Endothelial cell of umbilical vein (primary cell): ENCODE measurements around the gene SSBP3. TPM values are rescaled to one million over a fixed set of nuclear protein-coding genes. Genes with fewer than 3 reads are reported as not detected.

Experiments used
- BruUV-seq: library from RNA; stranded (reverse); fragments of 400-500 nt; replicated peaks from 2 replicates; lab custom pipeline; 2021; lab: Mats Ljungman, UMichigan
- CTCF ChIA-PET: fragments of 300-600, 350-600 bp; sonication (Branson Sonifier 250); formaldehyde crosslinking; loops from one replicate; lab custom pipeline; 2021; ENCODE audit warnings: antibody characterized with exemption, inconsistent platforms; lab: Charles Lee
- POLR2A ChIA-PET: fragments of 300-600, 350-600 bp; sonication (Branson Sonifier 250); formaldehyde crosslinking; loops from one replicate; lab custom pipeline; 2021; ENCODE audit warnings: antibody characterized with exemption, inconsistent platforms; lab: Charles Lee
- DNase-seq: peaks from one replicate; pipeline ENCODE4 v3.0.0-alpha.2; 2011; ENCODE audit warnings: low read depth, low spot score
- FAIRE-seq: peaks from 2 replicates; lab custom pipeline; 2011; peaks lifted over from hg19 to GRCh38; lab: Jason Lieb, UNC
- H2AFZ ChIP-seq: 2 replicates; pipeline ENCODE4 v1.6.0; 2012; ENCODE audit warnings: low read depth, low read length, control low read depth, inconsistent platforms
- H3K27ac ChIP-seq: 2 replicates; pipeline ENCODE4 v1.5.1; 2011; ENCODE audit warnings: low read depth, mild to moderate bottlenecking, control low read depth, low read length, moderate library complexity; ENCODE audit not compliant: insufficient read depth
- H3K27me3 ChIP-seq, 2 experiments: 2 replicates each; pipeline versions ENCODE4 v1.6.0 to v1.6.1; 2011; ENCODE audit warnings: low read length in 2 of 2, mixed read lengths in 1 of 2; ENCODE audit not compliant: control insufficient read depth in 2 of 2, insufficient read depth in 2 of 2
- H3K36me3 ChIP-seq, 2 experiments: 2 replicates in 1 of 2; 3 replicates in 1 of 2; pipeline ENCODE4 v1.5.1; 2011; ENCODE audit warnings: low read length in 2 of 2, mild to moderate bottlenecking in 1 of 2, moderate library complexity in 1 of 2; ENCODE audit not compliant: control insufficient read depth in 2 of 2, insufficient read depth in 2 of 2; ENCODE audit errors: extremely low read depth in 1 of 2
- H3K4me1 ChIP-seq: 3 replicates; pipeline ENCODE4 v1.5.1; 2011; ENCODE audit warnings: mild to moderate bottlenecking, low read length; ENCODE audit not compliant: control insufficient read depth, insufficient read depth; ENCODE audit errors: extremely low read depth
- H3K4me2 ChIP-seq: 2 replicates; pipeline ENCODE4 v1.6.1; 2011; ENCODE audit warnings: low read length, control low read depth, mixed read lengths; ENCODE audit not compliant: insufficient read depth
- H3K4me3 ChIP-seq, 3 experiments: fragments of 200-600 bp in 1 of 3; sonication (generic), shearing (Covaris generic) in 1 of 3; replicated peaks in 1 of 3; 2 replicates each; pipeline ENCODE4 v1.5.1; 2011 to 2016; ENCODE audit warnings: control low read depth in 3 of 3, low read length in 3 of 3, mild to moderate bottlenecking in 2 of 3, inconsistent platforms in 1 of 3, low read depth in 1 of 3, moderate library complexity in 1 of 3; ENCODE audit not compliant: insufficient read depth in 1 of 3
- H3K79me2 ChIP-seq: 2 replicates; pipeline ENCODE4 v1.6.0; 2012; ENCODE audit warnings: low read length, inconsistent platforms; ENCODE audit not compliant: control insufficient read depth, insufficient read depth
- H3K9ac ChIP-seq: replicated peaks from 2 replicates; pipeline ENCODE3; 2011; ENCODE audit warnings: low read length, control low read depth; ENCODE audit not compliant: insufficient read depth; ENCODE audit errors: extremely low read depth
- H3K9me1 ChIP-seq: replicated peaks from 3 replicates; pipeline ENCODE4 v1.6.0; 2011; ENCODE audit warnings: mild to moderate bottlenecking, low read length; ENCODE audit not compliant: control insufficient read depth, insufficient read depth; ENCODE audit errors: extremely low read depth
- H3K9me3 ChIP-seq: replicated peaks from 2 replicates; pipeline ENCODE4 v1.5.1; 2012; ENCODE audit warnings: low read length, inconsistent platforms; ENCODE audit not compliant: control insufficient read depth, insufficient read depth
- H4K20me1 ChIP-seq: replicated peaks from 2 replicates; pipeline ENCODE3; 2011; ENCODE audit warnings: mild to moderate bottlenecking, low read length; ENCODE audit not compliant: control insufficient read depth, insufficient read depth; ENCODE audit errors: extremely low read depth
- CTCF ChIP-seq, 2 donors: IDR thresholded peaks; 1 replicate in 1 of 2; 2 replicates in 1 of 2; pipeline ENCODE4 v1.5.1; 2011; ENCODE audit warnings: low read length in 2 of 2, mild to moderate bottlenecking in 2 of 2, moderate library complexity in 2 of 2, control low read depth in 1 of 2, inconsistent platforms in 1 of 2, low read depth in 1 of 2; ENCODE audit not compliant: insufficient read depth in 1 of 2; ENCODE audit errors: extremely low read depth in 1 of 2
- EZH2 ChIP-seq: IDR thresholded peaks from 2 replicates; pipeline ENCODE4 v1.6.1; 2012; ENCODE audit warnings: borderline replicate concordance, low read depth, mild to moderate bottlenecking, moderate library complexity, low read length, inconsistent platforms; ENCODE audit not compliant: severe bottlenecking
- FOS ChIP-seq: IDR thresholded peaks from 2 replicates; pipeline ENCODE4 v1.6.1; 2011; ENCODE audit warnings: mild to moderate bottlenecking, low read length, moderate library complexity, borderline replicate concordance; ENCODE audit not compliant: insufficient read depth
- GATA2 ChIP-seq: IDR thresholded peaks from 2 replicates; pipeline ENCODE4 v1.7.0; 2011; ENCODE audit warnings: low read depth, mild to moderate bottlenecking, moderate library complexity, mixed read lengths, low read length; ENCODE audit not compliant: insufficient read length, insufficient read depth
- JUN ChIP-seq: IDR thresholded peaks from 2 replicates; pipeline ENCODE4 v1.6.1; 2011; ENCODE audit warnings: borderline replicate concordance, low read depth; ENCODE audit not compliant: insufficient read length, insufficient read depth
- MAX ChIP-seq: IDR thresholded peaks from 2 replicates; pipeline ENCODE4 v1.6.1; 2011; ENCODE audit not compliant: insufficient read depth, insufficient read length
- MYC ChIP-seq: IDR thresholded peaks from one replicate; pipeline ENCODE4 v1.6.1; 2011; ENCODE audit warnings: mild to moderate bottlenecking, low read depth, low read length
- POLR2A ChIP-seq: IDR thresholded peaks from 2 replicates; pipeline ENCODE4 v1.6.1; 2012; ENCODE audit warnings: low read depth, mild to moderate bottlenecking, control low read depth, low read length
- POLR2AphosphoS5 ChIP-seq: IDR thresholded peaks from 2 replicates; pipeline ENCODE4 v1.6.1; 2012; ENCODE audit warnings: low read depth, mild to moderate bottlenecking, control low read depth, low read length, moderate library complexity; ENCODE audit not compliant: insufficient read depth
- dilution Hi-C: fragments of 300-500 bp; cut with MboI; formaldehyde crosslinking; loops from one replicate; pipeline ENCODE4 v1.15.0; 2019; ENCODE audit warnings: low sequenced_read_pairs; ENCODE audit not compliant: extremely low pct_ligation_motif_present
- intact Hi-C: fragments of 100-400 bp; cut with micrococcal nuclease; formaldehyde crosslinking; loops from one replicate; pipeline ENCODE4 v1.10.0; 2022
- polyA plus RNA-seq, 4 experiments: library from polyadenylated mRNA; depleted of rRNA in 3 of 4; stranded (reverse) in 3 of 4; unstranded in 1 of 4; fragments of >200 nt; gene quantifications; 2 replicates each; pipeline versions ENCODE4 v1.2.1 to v1.2.3, GENCODE V29; 2011 to 2012; ENCODE audit warnings: missing spikeins in 1 of 4
- total RNA-seq: library from RNA; stranded (reverse); gene quantifications from 2 replicates; pipeline ENCODE4 v1.2.3, GENCODE V29; 2021

The SSBP3 gene
- total and polyA plus RNA-seq, 2 donors (not counting 3 experiments of a cell fraction or from before 2014, with no cell fraction given): 44.9 to 59.4 TPM

GRCh38 chr1:54352755-54353154, 53.4 kb downstream of the SSBP3 start:
- Histone ChIP-seq H3K27me3 (no peaks in the 10 kb centered on the region), H3K9me3 (no peaks in the 10 kb centered on the region), H3K36me3 (peaks cover 0 to 1% of the 10 kb centered on the region in 2 experiments), H3K9ac (no peak overlapping the region), H3K4me2 (no peak overlapping the region), H3K4me3 (no peak overlapping the region), H4K20me1 (peaks cover 3% of the 10 kb centered on the region), H3K4me1 (peaks cover 10% of the 10 kb centered on the region), H3K9me1 (no peaks in the 10 kb centered on the region), H3K27ac (no peak overlapping the region), H3K79me2 (peaks cover 41% of the 10 kb centered on the region), H2AFZ (no peak overlapping the region)
- TF ChIP-seq FOS (no peak), CTCF (IDR thresholded peaks at IDR 0.05; ENCODE audit: extremely low read depth in 1 of 2, insufficient read depth in 1 of 2, low read depth in 1 of 2, low read length in 2 of 2) (no peak), MYC (no peak), MAX (no peak), EZH2 (no peak), JUN (no peak), POLR2AphosphoS5 (no peak), POLR2A (no peak), GATA2 (no peak)
- intact Hi-C loops: no loop called here
- DNase-seq (no peak), FAIRE-seq (no peak)
- dilution Hi-C loops: no loop called here
- BruUV-seq: no TSS peak
- POLR2A ChIA-PET: no interaction called here
- CTCF ChIA-PET: interaction anchor here (0.6 kb wide), 1 partner anchor 10 kb away, joined by 3 read pairs; no protein-coding TSS in a partner anchor
